Stimulated activated CD4-positive, alpha-beta T cell treated with anti-CD3 and anti-CD28 coated beads, Interleukin-4, amount 100 ng/mL, for 1 hour (primary cell): ENCODE measurements around the gene TSC22D3.

Source experiments
- DNase-seq: peaks from one replicate; pipeline ENCODE4 v3.0.0-alpha.2; 2020

Gene TSC22D3

GRCh38 chrX:107729558-107730297 lies 45.9 kb downstream of the TSC22D3 start:
- DNase-seq = no peak

DNA sequence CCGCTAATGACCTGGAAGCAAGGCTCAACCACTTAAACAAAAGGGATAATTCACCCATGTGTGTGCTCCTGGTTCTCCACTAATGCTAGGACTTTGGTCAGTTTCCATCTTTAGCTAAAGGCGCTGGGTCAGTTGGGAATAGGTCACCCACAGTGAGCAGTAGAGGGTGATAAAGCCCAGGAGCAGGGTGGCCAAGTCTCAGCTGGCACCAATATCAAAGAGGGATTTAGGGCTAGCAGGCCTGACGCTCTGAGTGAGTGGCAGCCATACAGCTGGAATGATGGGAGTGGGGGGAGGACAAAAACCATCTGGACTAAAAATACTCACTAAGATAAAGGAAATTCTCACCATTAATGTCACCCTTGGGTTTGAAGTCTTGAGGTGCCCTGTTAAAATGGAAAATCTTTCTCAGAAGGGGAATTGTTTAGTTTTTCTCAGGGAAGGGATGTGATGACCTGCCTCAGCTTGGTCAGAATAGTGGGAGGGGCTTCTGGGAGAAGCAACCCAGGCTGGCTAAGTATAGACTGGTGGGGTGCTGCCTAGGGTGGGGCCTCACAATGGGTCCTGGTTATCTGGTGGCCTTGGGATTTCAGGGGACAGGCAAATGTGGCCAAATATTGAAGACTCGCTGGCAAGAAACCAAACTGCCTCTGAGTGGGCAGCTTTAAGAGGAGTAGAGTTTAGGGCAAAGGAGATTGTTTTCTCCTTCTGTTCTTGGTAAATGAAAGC lies 47.1 kb downstream of the TSC22D3 start:
- no peak for DNase-seq

DNA sequence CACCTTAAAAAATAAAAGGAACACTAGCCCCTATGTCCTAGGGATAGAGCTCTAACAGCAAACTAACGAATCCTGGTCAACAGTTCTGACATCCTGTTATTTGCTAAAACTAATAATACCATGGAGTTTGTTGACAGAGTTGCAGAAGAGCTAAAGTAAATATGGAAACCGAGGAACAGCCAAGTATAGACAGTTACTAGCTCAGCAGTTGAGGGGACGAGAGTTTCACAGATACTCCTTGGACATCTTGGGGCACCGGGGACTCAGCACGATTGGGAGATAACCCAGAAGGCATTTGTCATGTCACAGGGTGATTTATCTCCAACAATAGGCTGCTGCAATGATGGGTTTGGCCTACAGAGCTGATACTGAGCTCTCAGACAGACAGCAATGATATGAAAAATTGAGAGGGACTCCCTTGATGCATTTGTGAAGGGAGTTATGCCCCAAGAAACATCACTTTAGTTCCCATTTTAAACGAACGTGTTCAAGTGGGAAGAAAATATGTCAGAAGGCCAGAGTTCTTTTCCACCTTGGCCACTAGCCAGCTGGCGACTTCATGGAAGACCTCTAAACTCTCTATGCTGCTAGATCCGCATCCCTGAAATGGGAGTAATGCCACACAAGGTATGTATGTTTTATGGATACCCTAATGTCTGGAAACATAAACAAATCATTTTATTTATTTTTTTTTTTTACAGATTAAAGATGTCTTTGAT lies 48.6 kb downstream of the TSC22D3 start:
- no peak for DNase-seq

GRCh38 chrX:107725761-107726555 lies 49.6 kb downstream of the TSC22D3 start:
- DNase-seq = no peak

- no peak for DNase-seq
Observed at GRCh38 chrX:107724653-107725052, 50.9 kb downstream of the TSC22D3 start.

DNA sequence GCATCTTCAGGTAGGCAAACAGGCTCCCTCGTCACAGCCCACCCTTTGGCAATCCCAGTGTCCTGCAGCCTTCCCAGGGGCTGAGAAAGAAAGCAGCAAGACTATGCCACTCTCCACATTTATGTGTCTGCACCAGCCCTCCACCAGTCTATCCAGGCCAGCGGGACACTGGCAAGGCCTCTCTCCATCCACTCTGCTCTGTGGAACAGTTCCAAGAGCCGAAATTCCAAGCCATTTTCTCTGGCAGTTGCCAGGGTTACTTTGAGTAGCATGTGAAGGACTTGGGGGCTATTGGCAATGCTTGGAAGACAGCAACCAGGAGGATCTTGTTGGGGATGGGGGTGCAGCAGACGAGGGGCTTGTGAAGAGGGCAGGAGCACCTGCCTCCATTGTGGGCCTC lies 52.1 kb downstream of the TSC22D3 start:
- DNase-seq = no peak

DNA sequence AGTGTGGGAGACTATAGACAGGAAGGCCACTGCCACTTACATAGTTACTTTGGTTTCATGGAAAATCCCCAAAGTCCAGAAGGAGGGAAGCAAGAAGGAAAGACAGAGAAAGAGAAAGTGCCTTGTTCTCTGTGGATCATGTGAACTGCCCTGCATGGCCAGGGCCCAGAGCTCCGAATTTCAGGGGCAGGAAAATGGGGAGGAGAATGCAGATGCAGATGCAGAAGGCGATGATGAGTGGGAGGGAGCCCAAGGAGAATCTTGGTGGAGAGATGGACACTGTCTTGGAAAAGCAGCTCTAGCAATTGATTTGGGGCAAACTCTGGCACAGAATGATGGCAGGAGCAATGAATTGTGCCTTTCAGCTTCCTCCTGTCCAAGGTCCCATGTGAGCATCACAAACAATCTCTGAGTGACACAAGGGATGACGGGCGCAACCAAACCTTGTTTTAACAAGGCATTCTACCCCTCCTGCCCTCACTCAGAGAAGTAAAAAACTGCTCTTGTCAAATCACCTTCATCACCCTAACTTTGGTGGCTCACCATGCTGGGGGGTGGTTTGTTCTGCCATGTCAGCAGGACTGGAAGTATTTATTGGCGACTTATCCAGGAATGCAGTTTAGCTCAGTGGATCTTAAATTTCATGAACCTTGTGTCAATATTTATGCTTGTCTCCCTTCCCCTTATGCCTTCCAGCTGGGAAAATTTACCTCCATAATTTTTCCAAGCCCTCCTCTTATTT lies 53.5 kb downstream of the TSC22D3 start:
- DNase-seq = no peak

DNA sequence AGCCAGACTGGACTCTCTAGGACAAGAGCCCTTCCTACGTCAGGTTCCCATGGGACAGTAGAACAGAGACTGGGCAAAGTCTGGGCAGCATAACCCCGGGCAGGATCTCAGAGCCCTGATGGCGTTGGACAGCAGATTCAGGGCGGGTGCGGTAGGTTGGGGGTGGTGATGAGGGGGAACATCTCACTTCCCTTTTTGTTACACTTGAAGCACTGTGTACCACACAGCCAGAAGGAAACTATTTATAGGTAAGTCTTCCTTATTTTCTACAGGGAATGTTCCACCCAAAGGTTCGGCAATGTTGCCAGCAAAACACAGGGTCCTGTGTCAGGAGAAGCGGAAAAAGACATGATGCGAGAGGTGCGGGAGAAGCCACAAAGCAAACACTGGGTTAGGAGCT lies 54.3 kb downstream of the TSC22D3 start:
- no peak for DNase-seq

- DNase-seq = peak; percentile 51
Observed at GRCh38 chrX:107718156-107718621, 57.4 kb downstream of the TSC22D3 start.

GRCh38 chrX:107716816-107717700 lies 58.5 kb downstream of the TSC22D3 start:
- DNase-seq = peak; percentile 70

DNA sequence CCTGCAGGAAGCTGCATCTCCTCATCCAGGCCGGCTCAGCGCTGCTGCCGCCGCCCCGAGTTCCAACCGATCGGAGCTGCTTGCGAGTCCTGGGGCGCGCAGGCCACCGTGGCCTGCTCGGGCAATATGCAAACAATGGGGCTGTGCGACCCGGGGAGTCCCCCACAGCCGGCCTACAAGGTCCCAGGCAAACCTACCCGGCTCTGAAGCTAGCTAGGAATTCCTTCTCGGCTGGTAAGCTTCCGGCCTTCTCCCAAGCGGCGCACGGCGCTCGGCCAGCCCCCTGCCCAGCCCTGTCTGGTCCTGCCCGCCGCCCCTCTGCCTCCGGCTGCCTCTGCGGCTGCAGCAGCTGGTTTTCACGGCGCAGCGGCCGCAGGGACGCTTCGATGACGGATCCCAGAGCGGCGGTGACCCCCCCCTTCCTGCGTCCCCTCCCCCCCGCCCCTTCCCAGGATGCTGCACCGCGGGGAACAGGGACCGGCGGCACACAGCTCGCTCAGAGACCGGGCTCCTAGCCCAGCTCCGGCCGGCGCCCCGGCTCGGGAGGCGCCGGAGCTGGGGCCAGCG lies 59.4 kb downstream of the TSC22D3 start:
- no peak for DNase-seq

DNA sequence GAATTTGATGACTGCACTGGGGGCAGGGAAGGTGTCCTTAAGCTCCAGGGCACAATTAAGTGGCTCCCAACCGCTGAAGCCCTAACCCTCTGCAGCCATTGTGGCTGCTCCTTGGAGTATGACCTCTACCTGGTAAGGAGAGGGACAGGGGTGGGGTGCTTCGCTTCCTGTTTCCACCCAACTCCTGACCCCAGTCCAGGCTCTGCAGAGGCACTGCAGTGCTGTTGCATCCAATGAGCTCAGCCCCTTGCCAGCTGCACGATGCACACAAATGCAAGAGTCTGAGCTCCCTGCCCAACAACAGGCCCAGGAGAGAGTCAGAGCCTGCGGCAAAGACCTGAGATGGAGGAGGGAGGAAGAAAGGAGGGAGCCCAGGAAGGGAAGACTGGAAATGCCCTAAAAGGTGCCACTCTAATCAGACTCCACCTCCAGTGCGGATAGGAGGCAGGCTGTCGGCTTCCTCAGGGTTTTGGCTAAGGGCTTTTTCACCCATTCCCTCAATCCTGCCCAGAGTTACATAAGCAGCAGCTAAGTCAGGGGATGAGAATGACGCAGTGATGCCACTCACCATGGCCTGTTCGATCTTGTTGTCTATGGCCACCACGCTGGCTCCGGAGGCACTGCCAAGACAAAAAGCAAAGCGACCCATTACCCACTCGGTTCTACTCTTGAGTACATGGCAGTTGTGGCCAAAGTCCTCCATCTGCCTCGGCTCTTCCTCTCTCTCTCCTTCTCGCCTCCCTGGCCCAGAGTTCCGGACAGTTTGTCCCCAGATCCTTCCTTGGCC lies 60.1 kb downstream of the TSC22D3 start:
- no peak for DNase-seq

GRCh38 chrX:107714206-107714891 lies 61.2 kb downstream of the TSC22D3 start:
- no peak for DNase-seq

DNA sequence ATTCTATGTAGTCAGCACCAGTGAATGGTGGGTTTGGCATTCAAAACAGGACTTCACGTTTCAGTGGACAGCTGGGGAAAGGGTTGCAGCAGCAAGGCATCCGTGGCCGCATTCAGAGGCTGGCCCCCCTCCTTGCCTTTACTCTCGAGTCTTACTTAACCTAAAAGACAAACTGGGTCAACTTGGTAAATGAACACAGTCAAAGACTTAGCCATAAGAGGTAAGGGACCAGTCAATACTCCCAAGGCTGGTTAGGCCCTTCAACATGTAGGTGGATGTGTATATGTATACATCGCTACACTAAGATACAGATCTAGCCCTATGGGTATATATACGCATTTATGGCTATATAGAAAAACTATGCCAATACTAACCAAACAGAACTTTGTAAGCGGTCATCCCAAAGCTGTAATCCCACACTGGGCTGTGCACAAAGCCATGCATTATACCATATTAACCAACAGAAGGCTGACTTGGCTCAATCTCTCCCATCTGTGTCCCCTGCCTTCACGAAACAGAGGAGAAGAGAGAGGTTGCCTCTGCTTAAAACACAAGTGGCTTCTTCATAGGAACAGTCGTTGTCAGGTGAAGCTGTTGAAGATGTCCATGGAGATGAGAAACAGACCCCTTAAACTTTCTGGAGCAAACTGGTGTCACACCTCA lies 61.9 kb downstream of the TSC22D3 start:
- DNase-seq = no peak

DNA sequence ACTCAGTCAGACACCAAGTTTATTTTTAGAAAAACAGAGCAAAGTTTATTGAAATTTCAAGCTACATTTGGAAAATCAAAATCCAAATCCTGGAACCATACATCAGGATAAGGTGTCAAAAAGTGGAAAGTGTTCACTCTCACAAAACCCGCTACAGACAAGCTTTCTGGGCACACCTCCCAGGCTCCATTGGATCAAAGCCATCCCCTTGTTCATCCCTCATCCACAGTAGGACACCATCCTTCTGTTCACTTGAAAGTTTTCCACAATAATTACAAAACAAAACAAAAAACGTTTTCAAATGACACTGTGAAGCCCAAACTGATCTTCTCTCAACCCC lies 62.4 kb downstream of the TSC22D3 start:
- no peak for DNase-seq

- DNase-seq = no peak
Observed at GRCh38 chrX:107712231-107713202, 63.1 kb downstream of the TSC22D3 start.

DNA sequence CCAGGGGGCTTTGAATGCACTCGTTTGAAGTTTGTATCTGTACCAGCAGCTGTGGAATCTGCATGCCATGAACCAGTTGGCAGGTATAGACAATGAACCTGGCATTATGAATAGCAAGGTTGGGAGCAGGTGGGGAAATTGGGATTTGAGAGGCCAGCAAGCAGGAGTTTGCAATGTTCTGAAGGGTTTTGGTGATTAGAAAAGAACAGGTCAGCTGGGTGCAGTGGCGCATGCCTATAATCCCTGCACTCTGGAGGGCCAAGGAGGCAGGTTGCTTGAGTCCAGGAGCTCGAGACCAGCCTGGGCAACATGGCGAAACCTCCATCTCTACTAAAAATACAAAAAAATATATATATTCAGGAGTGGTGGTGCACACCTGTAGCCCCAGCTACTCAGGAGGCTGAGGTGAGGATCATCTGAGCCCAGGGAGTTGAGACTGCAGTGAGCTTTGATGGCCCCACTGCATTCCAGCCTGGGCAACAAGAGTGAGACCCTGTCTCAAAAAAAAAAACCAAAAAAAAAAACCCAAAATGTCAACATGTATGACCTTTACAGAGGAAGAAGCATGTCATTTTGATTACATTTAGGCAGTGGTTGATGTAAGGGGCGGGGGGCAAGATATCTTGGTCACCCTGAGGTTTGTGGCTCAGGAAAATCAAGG lies 63.9 kb downstream of the TSC22D3 start:
- no peak for DNase-seq
